ENCODE data around the gene SPIB. TPM values are rescaled to one million over a fixed set of nuclear protein-coding genes. Genes with fewer than 3 reads are reported as not detected.
"Not testable (repeated sequence)": the region's sequence is repeated elsewhere in the genome, so short reads cannot be mapped to it uniquely, and the experiment has no call there.

The SPIB gene
- total RNA-seq, 5 donors from 2014 or later (not counting 1 experiment from before 2014, with no cell fraction given), result 0.72 to 9.7 (median 4.1) TPM

DNA sequence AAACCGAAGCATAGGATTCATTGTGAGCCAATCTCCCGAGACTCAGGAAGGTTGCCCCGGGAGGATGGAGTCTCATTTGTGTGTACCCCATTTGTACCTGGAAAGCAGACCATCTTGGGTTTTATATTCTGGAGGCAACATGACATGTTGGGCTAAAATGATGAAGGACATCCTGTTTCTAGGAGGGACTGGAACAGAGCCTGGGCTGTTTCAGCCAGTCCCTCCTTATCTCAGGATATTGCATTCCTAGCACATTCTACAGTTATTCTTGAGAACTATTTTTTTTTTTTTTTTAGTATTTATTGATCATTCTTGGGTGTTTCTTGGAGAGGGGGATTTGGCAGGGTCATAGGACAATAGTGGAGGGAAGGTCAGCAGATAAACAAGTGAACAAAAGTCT lies 28.4 kb upstream of the SPIB start:
- H3K4me3 Mint-ChIP-seq; H3K27ac Mint-ChIP-seq; DNase-seq; H3K27me3 Mint-ChIP-seq; H3K4me3 ChIP-seq (ENCODE audit: control insufficient read depth in 1 of 2, extremely low read depth in 1 of 2, low read length in 1 of 2); H3K27me3 ChIP-seq (replicated peaks in 1 of 2; ENCODE audit: control insufficient read depth in 2 of 2, extremely low read depth in 1 of 2, insufficient read depth in 2 of 2, low read length in 1 of 2); H3K9me3 Mint-ChIP-seq; H3K27ac ChIP-seq (ENCODE audit: low read length); ATAC-seq (replicated peaks in 1 of 4); CTCF ChIA-PET; H3K4me1 Mint-ChIP-seq; H3K4me1 ChIP-seq (ENCODE audit: control insufficient read depth in 1 of 2, extremely low read depth in 1 of 2, insufficient read depth in 2 of 2, low read length in 2 of 2); H3K9me3 ChIP-seq: not testable (repeated sequence)
- POLR2A ChIA-PET, result interaction anchor here in 1 of 2 donors (0.6 kb wide), 1 partner anchor 1016 kb away, joined by 5 read pairs; no protein-coding TSS in a partner anchor
- peaks cover 7 to 20% of the 10 kb centered on the region in 2 donors for H3K36me3 ChIP-seq (ENCODE audit: control insufficient read depth in 2 of 2, extremely low read depth in 1 of 2, insufficient read depth in 1 of 2, low read length in 1 of 2)
- peaks cover 16% of the 10 kb centered on the region for H3K36me3 Mint-ChIP-seq
- WGBS (ENCODE audit: insufficient coverage), result 93% methylated on average over 3 of the region's 3 CpGs

GRCh38 chr19:50390952-50391351 lies 27.8 kb upstream of the SPIB start:
- peaks cover 20% of the 10 kb centered on the region for H3K36me3 Mint-ChIP-seq
- ATAC-seq (replicated peaks in 1 of 4); DNase-seq; H3K27me3 Mint-ChIP-seq; POLR2A ChIA-PET; CTCF ChIA-PET; H3K4me3 ChIP-seq (ENCODE audit: control insufficient read depth in 1 of 2, extremely low read depth in 1 of 2, low read length in 1 of 2); H3K4me3 Mint-ChIP-seq; H3K4me1 Mint-ChIP-seq; H3K27me3 ChIP-seq (replicated peaks in 1 of 2; ENCODE audit: control insufficient read depth in 2 of 2, extremely low read depth in 1 of 2, insufficient read depth in 2 of 2, low read length in 1 of 2); H3K4me1 ChIP-seq (ENCODE audit: control insufficient read depth in 1 of 2, extremely low read depth in 1 of 2, insufficient read depth in 2 of 2, low read length in 2 of 2); H3K27ac ChIP-seq (ENCODE audit: low read length); H3K9me3 ChIP-seq; H3K9me3 Mint-ChIP-seq; H3K27ac Mint-ChIP-seq: not testable (repeated sequence)
- peaks cover 7 to 19% of the 10 kb centered on the region in 2 donors for H3K36me3 ChIP-seq (ENCODE audit: control insufficient read depth in 2 of 2, extremely low read depth in 1 of 2, insufficient read depth in 1 of 2, low read length in 1 of 2)
- WGBS (ENCODE audit: insufficient coverage), result 96% methylated on average over 10 of the region's 23 CpGs

DNA sequence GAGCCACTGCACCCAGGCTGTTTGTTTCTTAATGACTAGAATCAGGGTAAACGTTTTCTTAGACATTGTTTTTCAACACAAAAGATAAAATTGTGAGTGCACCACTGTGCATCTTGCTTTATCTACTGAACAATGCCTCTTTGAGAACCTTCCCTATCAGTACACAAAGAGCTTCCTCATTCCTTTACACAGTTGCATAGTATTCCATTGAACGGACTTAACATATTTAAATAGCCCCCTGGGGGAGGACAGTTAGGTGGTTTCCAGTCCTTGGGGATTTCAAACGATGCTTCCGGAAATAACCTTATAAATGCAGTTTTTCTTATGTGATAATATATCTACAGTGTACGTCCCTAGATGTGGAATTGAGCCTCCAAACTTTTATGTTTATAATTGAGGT lies 26.0 kb upstream of the SPIB start:
- Mint-ChIP-seq H3K4me1 (peaks cover 0 to 2% (median under 1%) of the 10 kb centered on the region in 3 donors), H3K36me3 (peaks cover 18% of the 10 kb centered on the region), H3K27ac (no peak overlapping the region), H3K4me3 (no peak overlapping the region), H3K9me3 (no peaks in the 10 kb centered on the region), H3K27me3 (no peaks in the 10 kb centered on the region)
- Histone ChIP-seq H3K27ac (ENCODE audit: low read length) (no peak overlapping the region), H3K36me3 (ENCODE audit: control insufficient read depth in 2 of 2, extremely low read depth in 1 of 2, insufficient read depth in 1 of 2, low read length in 1 of 2) (peaks cover under 1 to 7% of the 10 kb centered on the region in 2 donors), H3K9me3 (no peaks in the 10 kb centered on the region), H3K27me3 (replicated peaks in 1 of 2; ENCODE audit: control insufficient read depth in 2 of 2, extremely low read depth in 1 of 2, insufficient read depth in 2 of 2, low read length in 1 of 2) (no peaks in the 10 kb centered on the region), H3K4me3 (ENCODE audit: control insufficient read depth in 1 of 2, extremely low read depth in 1 of 2, low read length in 1 of 2) (no peak overlapping the region), H3K4me1 (ENCODE audit: control insufficient read depth in 1 of 2, extremely low read depth in 1 of 2, insufficient read depth in 2 of 2, low read length in 2 of 2) (no peaks in the 10 kb centered on the region)
- no peak for ATAC-seq (replicated peaks in 1 of 4)
- no peak for DNase-seq
- ChIA-PET CTCF (no interaction called here), POLR2A (no interaction called here)
- 90% methylated on average over 2 of the region's 5 CpGs for WGBS (ENCODE audit: insufficient coverage)

GRCh38 chr19:50393589-50393988 lies 25.1 kb upstream of the SPIB start:
- H3K4me3 Mint-ChIP-seq, result no peak overlapping the region
- no peak overlapping the region for H3K4me3 ChIP-seq (ENCODE audit: control insufficient read depth in 1 of 2, extremely low read depth in 1 of 2, low read length in 1 of 2)
- ChIA-PET CTCF (no interaction called here), POLR2A (no interaction called here)
- DNase-seq (no peak), ATAC-seq (replicated peaks in 1 of 4) (no peak)
- H3K27me3 ChIP-seq (replicated peaks in 1 of 2; ENCODE audit: control insufficient read depth in 2 of 2, extremely low read depth in 1 of 2, insufficient read depth in 2 of 2, low read length in 1 of 2), result no peaks in the 10 kb centered on the region
- H3K27ac Mint-ChIP-seq, result no peak overlapping the region
- no peaks in the 10 kb centered on the region for H3K9me3 ChIP-seq
- no peaks in the 10 kb centered on the region for H3K27me3 Mint-ChIP-seq
- H3K36me3 ChIP-seq (ENCODE audit: control insufficient read depth in 2 of 2, extremely low read depth in 1 of 2, insufficient read depth in 1 of 2, low read length in 1 of 2), result peaks cover 0 to 7% of the 10 kb centered on the region in 2 donors
- H3K4me1 Mint-ChIP-seq, result peaks cover 0 to 4% (median 0%) of the 10 kb centered on the region in 3 donors
- H3K4me1 ChIP-seq (ENCODE audit: control insufficient read depth in 1 of 2, extremely low read depth in 1 of 2, insufficient read depth in 2 of 2, low read length in 2 of 2), result no peaks in the 10 kb centered on the region
- 89% methylated on average over 3 of the region's 4 CpGs for WGBS (ENCODE audit: insufficient coverage)
- H3K27ac ChIP-seq (ENCODE audit: low read length), result no peak overlapping the region
- peaks cover 20% of the 10 kb centered on the region for H3K36me3 Mint-ChIP-seq
- no peaks in the 10 kb centered on the region for H3K9me3 Mint-ChIP-seq

GRCh38 chr19:50394017-50394416 lies 24.7 kb upstream of the SPIB start:
- H3K27me3 Mint-ChIP-seq, result no peaks in the 10 kb centered on the region
- DNase-seq (no peak), ATAC-seq (replicated peaks in 1 of 4) (no peak)
- H3K27ac ChIP-seq (ENCODE audit: low read length), result no peak overlapping the region
- H3K27ac Mint-ChIP-seq, result no peak overlapping the region
- no peak overlapping the region for H3K4me3 Mint-ChIP-seq
- no peaks in the 10 kb centered on the region for H3K4me1 ChIP-seq (ENCODE audit: control insufficient read depth in 1 of 2, extremely low read depth in 1 of 2, insufficient read depth in 2 of 2, low read length in 2 of 2)
- ChIA-PET CTCF (no interaction called here), POLR2A (no interaction called here)
- no peaks in the 10 kb centered on the region for H3K27me3 ChIP-seq (replicated peaks in 1 of 2; ENCODE audit: control insufficient read depth in 2 of 2, extremely low read depth in 1 of 2, insufficient read depth in 2 of 2, low read length in 1 of 2)
- peaks cover 4 to 7% of the 10 kb centered on the region in 2 donors for H3K36me3 ChIP-seq (ENCODE audit: control insufficient read depth in 2 of 2, extremely low read depth in 1 of 2, insufficient read depth in 1 of 2, low read length in 1 of 2)
- no peaks in the 10 kb centered on the region for H3K9me3 ChIP-seq
- peaks cover 0 to 4% (median 0%) of the 10 kb centered on the region in 3 donors for H3K4me1 Mint-ChIP-seq
- H3K36me3 Mint-ChIP-seq, result peaks cover 20% of the 10 kb centered on the region
- H3K4me3 ChIP-seq (ENCODE audit: control insufficient read depth in 1 of 2, extremely low read depth in 1 of 2, low read length in 1 of 2), result no peak overlapping the region
- 96% methylated on average over 5 of the region's 9 CpGs for WGBS (ENCODE audit: insufficient coverage)
- no peaks in the 10 kb centered on the region for H3K9me3 Mint-ChIP-seq

GRCh38 chr19:50398675-50399367 lies 19.9 kb upstream of the SPIB start:
- Histone ChIP-seq H3K36me3 (ENCODE audit: control insufficient read depth in 2 of 2, extremely low read depth in 1 of 2, insufficient read depth in 1 of 2, low read length in 1 of 2) (peaks cover 14 to 20% of the 10 kb centered on the region in 2 donors), H3K4me3 (ENCODE audit: control insufficient read depth in 1 of 2, extremely low read depth in 1 of 2, low read length in 1 of 2) (no peak overlapping the region), H3K4me1 (ENCODE audit: control insufficient read depth in 1 of 2, extremely low read depth in 1 of 2, insufficient read depth in 2 of 2, low read length in 2 of 2) (no peaks in the 10 kb centered on the region), H3K27me3 (replicated peaks in 1 of 2; ENCODE audit: control insufficient read depth in 2 of 2, extremely low read depth in 1 of 2, insufficient read depth in 2 of 2, low read length in 1 of 2) (no peaks in the 10 kb centered on the region), H3K9me3 (no peaks in the 10 kb centered on the region), H3K27ac (ENCODE audit: low read length) (no peak overlapping the region)
- Mint-ChIP-seq H3K9me3 (no peaks in the 10 kb centered on the region), H3K27me3 (no peaks in the 10 kb centered on the region), H3K36me3 (peaks cover 17% of the 10 kb centered on the region), H3K27ac (no peak overlapping the region), H3K4me1 (peaks cover 0 to 4% (median 0%) of the 10 kb centered on the region in 3 donors), H3K4me3 (no peak overlapping the region)
- no peak for DNase-seq
- ChIA-PET POLR2A (no interaction called here), CTCF (no interaction called here)
- WGBS (ENCODE audit: insufficient coverage), result 96% methylated on average over 8 of the region's 13 CpGs
- ATAC-seq (replicated peaks in 1 of 4), result no peak

DNA sequence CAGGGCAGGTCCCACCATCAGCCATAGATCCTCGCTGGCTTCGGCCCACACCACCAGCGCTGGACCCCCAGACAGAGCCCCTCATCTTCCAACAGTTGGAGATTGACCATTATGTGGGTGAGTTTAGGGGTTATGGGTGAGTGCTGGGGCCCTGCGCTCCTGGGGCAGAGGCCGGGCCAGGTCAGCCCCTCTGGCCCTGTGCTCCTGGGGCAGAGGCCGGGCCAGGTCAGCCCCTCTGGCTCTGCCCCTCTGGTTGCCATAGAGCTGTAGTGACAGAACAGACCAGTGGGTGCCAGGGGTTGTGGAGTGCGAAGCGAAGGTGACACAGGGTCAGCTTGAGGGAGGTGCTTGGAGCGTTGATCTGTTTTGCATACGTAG lies 19.4 kb upstream of the SPIB start:
- ChIA-PET POLR2A (no interaction called here), CTCF (no interaction called here)
- Histone ChIP-seq H3K4me3 (ENCODE audit: control insufficient read depth in 1 of 2, extremely low read depth in 1 of 2, low read length in 1 of 2) (no peak overlapping the region), H3K36me3 (ENCODE audit: control insufficient read depth in 2 of 2, extremely low read depth in 1 of 2, insufficient read depth in 1 of 2, low read length in 1 of 2) (peaks cover 14 to 18% of the 10 kb centered on the region in 2 donors), H3K27ac (ENCODE audit: low read length) (no peak overlapping the region), H3K27me3 (replicated peaks in 1 of 2; ENCODE audit: control insufficient read depth in 2 of 2, extremely low read depth in 1 of 2, insufficient read depth in 2 of 2, low read length in 1 of 2) (no peaks in the 10 kb centered on the region), H3K9me3 (no peaks in the 10 kb centered on the region), H3K4me1 (ENCODE audit: control insufficient read depth in 1 of 2, extremely low read depth in 1 of 2, insufficient read depth in 2 of 2, low read length in 2 of 2) (no peaks in the 10 kb centered on the region)
- Mint-ChIP-seq H3K36me3 (peaks cover 21% of the 10 kb centered on the region), H3K27me3 (no peaks in the 10 kb centered on the region), H3K9me3 (no peaks in the 10 kb centered on the region), H3K4me3 (no peak overlapping the region), H3K4me1 (peaks cover 0 to 4% (median 0%) of the 10 kb centered on the region in 3 donors), H3K27ac (no peak overlapping the region)
- WGBS (ENCODE audit: insufficient coverage), result 100% methylated on average over 6 of the region's 10 CpGs
- no peak for DNase-seq
- no peak for ATAC-seq (replicated peaks in 1 of 4)

Data from T-cell (primary cell).